NCI-H2227 (cell line): ENCODE measurements around the gene CPLANE2.

Source experiments
- DNase-seq: peaks from one replicate; lab custom pipeline; 2025; ENCODE audit not compliant: unreplicated experiment; lab: John Stamatoyannopoulos, UW

Gene CPLANE2

GRCh38 chr1:16191916-16192546 lies 45.0 kb downstream of the CPLANE2 start:
- DNase-seq: no peak

- no peak for DNase-seq
Measured at GRCh38 chr1:16191309-16191708, 45.7 kb downstream of the CPLANE2 start.

GRCh38 chr1:16189921-16190621 lies 46.9 kb downstream of the CPLANE2 start:
- DNase-seq: no peak

- no peak for DNase-seq
Measured at GRCh38 chr1:16189003-16189402, 48.0 kb downstream of the CPLANE2 start.

GRCh38 chr1:16187748-16188401 lies 49.1 kb downstream of the CPLANE2 start:
- peak; percentile 79 for DNase-seq

- DNase-seq: no peak
Measured at GRCh38 chr1:16186655-16187235, 50.2 kb downstream of the CPLANE2 start.

- DNase-seq: no peak
Measured at GRCh38 chr1:16184557-16185303, 52.3 kb downstream of the CPLANE2 start.

- DNase-seq: no peak
Measured at GRCh38 chr1:16183765-16184556, 53.0 kb downstream of the CPLANE2 start.

GRCh38 chr1:16183179-16183578 lies 53.8 kb downstream of the CPLANE2 start:
- DNase-seq: no peak

- no peak for DNase-seq
Measured at GRCh38 chr1:16181887-16182719, 54.9 kb downstream of the CPLANE2 start.
